HG03432 (cell line): ENCODE data around the gene BTG4.

Source experiments
- ATAC-seq: cut with Tn5 transposase; IDR thresholded peaks from one replicate; pipeline ENCODE4 v1.9.1; 2021; ENCODE audit warnings: mild to moderate bottlenecking, moderate library complexity; ENCODE audit not compliant: unreplicated experiment

BTG4 gene

DNA sequence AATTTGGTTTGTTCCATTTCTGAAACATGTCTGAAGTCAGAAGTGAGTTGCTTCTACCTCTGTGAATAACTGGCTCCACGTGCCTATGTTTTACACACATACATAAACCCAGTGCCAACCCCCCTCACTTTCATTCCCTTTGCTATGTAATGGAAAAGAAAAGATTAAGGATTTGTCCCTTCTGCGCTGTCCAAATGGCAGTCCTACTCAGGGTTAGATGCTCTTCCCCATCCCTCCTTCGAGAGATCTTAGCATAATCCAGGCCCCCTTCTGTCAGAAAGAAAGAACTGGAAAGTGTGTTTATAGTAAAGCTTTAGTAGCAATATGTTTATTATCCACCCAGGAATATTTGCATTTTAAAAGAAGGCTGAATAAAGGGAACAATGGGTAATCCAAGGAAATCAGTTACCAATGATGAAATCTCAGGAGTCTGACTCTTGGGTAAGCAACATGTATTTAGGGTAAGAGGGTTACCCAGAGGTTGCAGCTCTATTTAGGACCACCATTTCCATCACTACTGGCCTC lies 25.2 kb upstream of the BTG4 start:
- ATAC-seq: no peak

DNA sequence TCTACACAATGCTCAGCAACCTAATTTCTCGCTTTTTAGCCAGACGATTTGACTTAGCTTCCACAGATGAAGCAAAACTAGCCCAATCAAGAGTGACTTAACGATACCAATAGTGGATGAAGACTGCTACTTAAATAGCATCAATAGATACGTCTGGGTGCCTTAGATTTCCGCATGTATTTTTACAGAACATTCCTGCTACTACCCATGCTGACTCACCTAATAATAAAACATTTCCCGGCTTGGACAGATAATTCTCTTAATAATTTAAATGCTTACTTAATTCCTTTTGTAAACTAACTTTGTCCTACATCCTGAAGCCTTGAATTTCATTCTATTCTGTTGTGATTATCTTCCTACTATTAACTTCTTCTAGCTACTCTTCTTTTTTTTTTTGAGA lies 23.1 kb upstream of the BTG4 start:
- ATAC-seq: no peak

DNA sequence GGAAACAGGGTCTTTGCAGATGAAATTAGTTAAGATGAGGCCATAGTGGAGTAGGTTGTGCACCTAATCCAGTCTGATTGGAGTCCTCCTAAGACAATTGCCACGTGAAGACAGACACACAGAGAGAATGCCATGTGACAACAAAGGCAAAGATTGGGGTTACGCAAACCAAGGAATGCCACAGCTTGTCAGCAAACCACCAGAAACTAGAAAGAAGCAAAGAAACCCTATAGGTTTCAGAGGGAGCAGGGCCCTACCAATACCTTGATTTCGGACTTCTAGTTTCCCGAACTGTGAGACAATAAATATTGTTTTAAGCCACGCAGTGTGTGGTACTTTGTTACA lies 20.2 kb upstream of the BTG4 start:
- no peak for ATAC-seq

DNA sequence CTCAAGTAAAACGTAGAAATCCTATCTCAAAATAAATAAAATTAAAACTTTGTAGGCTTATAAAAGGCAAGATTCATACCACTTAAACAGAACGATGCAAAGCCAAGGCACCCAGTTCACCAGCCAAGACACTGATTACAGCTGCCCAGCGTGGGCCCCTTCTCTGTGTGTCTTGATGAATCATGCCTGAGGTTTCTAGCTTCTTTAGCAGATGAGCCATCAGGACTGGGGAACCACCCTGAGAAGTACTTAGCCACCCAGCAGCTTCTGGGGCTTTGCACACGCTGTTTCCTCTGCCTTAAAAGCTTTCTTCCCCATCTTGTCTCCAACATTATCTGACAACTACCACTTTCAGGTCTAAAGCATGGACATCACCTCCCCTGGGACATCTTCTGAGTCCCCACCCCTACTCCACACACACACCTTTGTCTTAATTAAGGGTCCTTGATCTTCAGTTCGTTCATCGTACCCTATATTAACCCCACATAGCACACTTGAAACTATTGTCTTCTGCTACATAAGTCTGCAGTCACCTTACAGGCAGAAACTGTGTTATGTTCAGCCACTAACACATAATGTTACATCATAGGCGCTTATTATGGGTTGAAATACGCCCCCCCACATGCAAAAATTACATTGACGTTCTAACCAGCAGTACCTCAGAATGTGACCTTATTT lies 19.6 kb upstream of the BTG4 start:
- peak; percentile 96 for ATAC-seq

DNA sequence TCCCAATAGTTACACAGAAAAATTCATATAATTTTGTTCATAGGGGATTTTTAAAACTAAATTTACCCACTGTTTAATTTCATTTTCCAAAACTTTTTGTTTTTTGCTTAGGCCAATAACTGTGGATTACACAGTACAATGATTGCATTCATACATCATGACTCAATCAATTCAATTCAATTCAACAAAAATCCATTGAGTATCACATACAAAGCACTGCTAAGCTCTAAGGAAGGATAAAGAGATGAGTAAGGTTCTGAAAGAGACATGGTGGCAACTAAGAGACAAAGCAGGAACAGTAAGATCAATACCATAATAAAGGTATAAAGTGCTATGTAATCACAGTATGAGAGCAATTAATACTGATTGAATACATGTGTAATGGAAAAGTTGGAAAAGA lies 18.9 kb upstream of the BTG4 start:
- ATAC-seq: no peak

DNA sequence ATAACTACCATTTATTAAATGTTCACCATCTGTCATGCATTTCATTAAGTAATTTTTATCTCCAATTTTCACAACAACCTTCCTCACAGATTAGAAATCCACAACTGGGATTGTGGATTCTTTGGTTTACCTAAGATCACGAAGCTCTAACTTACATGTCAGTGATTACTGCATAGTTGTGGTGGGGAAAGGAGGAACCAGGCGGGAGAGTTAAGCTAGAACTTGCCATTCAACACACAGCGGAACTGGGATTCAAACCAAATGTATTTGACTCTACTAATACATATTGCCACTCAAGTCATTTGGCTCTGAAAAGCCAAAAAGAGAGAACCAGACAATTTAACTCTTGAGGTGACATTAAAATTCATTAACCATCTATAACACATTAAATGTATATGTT lies 17.9 kb upstream of the BTG4 start:
- ATAC-seq: no peak

DNA sequence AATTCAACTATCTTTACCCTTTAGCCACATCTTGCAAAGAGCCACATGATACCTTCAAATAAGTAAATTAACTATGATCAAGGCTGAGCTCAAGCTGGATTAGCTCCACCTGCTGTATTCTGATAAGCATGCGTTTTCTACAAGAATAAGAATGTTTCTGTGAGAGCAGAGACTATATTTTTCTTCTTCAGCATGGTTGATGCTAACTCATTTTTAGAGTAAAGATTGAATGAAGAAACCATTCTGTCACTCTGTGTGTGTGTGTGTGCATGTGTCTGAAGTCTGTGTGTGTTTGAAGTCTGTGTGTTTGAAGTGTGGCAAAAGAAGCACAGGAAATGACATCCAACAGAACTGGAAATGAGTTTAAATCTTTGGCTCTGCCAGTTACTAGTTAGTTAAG lies 16.4 kb upstream of the BTG4 start:
- no peak for ATAC-seq

DNA sequence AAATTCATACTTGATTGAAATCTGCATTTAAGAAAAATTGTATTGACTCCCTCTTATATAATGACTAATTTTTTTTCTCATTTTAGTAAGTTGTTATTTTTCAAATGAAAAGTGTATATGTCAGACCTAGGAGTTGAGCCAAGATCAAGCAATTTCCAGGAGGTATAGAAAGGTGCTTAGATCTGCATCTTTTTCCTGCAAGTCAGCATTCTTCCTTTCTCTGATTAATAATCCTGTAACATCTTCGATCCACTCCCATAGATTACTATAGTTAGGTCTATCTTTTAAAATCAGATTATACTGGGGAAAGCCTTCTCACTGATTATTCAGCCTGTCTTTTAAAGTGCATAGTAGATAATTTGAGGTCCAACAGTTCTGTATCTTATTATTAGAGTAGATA lies 15.1 kb upstream of the BTG4 start:
- ATAC-seq: no peak

DNA sequence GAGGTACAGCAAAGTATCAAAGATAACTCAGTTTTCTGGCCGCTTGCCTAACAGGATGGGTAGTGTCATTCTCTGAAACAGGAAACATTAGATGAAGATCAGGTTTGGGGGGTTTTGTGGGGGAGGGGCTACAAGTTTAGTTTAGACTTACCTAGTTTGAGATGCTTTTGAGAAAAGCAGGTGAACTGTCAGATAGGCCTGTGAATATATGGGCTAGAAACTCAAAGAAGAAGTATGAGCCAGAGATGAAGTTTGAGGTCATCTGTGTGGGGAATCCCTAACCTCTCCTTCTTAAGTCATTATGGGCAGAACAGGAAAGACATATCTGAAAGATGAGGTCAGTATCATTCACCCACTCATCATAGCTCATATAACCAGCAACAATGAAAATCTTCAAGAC lies 14.3 kb upstream of the BTG4 start:
- peak; percentile 80 for ATAC-seq

DNA sequence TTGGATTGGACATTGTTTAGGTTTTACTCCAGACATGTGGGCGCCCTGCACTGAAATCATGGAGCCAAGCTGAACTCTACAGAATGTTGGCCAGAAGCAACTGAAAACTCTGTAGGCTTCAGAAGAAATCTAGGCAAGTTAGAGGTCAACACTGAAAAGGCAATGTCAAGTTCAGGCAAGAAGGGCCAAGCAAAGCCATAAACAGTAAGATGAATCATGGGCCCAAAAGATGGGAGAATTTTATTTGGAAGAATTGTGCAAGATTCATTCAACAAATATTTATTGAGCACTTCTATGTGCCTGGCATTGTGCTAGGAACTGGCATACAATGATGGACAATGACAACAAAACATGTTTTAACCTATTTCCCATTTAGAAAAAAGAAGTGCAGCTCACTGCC lies 13.3 kb upstream of the BTG4 start:
- no peak for ATAC-seq

DNA sequence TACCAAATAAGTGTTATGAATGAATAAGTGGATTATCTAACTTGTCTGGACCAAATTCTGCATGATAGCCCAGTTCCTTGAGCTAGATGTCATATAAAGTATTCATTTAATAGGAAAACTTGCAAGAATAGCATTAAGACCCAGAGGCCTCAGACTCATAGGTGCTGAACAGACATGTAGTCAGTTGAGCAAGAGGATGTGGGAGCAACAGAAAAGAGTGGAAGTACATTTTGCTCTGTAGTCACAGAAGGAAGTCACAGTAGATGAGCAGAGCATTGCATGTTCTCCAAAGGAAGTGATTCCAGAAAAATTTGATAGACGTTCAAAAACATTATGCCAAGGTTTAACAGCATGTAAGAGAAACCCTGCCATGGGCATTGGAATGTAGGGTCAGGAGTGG lies 11.9 kb upstream of the BTG4 start:
- ATAC-seq: no peak

DNA sequence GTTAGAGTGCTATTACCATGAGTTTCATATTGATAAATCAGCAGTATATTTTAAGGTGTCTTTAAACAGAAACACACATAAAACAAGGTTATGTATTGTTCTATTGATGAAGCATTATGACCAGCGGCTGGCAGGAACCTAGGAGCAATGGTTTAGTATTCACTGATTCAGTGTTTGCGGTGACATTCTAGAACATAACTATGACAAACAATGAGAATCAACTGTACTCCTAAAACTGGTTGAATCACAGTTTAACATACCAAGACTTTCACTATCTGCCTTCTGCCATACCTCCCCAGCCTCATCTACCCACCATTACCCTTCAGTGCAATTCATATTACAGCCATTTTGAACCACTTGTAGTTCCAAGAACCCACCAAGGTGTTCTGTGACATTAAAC lies 11.2 kb upstream of the BTG4 start:
- no peak for ATAC-seq

DNA sequence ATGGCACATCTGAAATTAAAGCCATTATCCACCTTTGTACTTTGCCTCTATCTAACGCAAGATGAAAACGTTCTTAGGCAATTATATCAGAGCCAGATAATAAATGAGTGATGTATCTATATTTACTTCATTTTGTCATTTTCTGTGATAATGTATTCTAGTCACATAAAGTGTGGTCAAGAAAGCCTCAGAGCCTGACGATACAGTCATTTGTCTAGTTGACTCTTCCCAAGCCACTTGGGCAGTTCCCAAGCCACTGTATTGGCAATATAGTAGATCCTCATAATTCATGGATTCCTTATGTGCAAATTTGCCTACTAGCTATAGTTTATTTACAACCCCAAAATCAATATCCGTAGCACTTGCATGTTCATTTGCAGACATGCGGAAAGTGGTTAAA lies 10.2 kb upstream of the BTG4 start:
- no peak for ATAC-seq

DNA sequence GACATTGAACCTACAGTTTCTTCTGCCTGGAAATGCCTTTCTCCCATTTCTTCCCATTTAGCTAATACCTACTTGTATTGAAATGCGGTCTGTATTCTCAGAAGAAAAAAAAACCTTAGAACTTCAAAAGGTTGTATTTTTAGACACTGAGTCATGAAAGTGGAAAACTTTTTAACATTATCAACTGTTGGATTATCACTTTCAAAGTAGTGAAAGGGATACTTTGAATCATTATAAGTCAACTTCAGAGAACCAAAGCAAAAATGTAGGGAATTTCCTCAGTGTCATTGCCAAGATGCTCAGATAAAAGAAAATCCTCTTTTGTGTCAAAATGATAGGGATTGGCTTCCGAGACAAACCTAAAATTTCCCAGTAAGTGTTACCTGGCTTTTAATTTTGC lies 8.9 kb upstream of the BTG4 start:
- no peak for ATAC-seq

DNA sequence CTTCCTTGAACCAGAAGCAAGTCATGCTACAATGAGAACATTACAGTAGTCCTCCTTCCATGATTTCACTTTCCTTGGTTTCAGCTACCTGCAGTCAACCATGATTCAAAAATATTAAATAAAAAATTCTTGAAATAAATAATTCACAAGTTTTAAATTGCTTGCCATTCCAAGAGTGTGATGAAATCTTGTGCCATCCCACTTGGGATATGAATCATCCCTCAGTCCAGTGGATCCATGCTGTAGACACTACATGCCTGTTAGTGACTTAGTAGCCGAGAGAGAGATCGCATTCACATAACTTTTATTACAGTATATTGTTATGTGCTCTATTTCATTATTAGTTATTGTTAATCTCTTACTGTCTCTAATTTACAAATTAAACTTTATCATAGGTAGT lies 8.4 kb upstream of the BTG4 start:
- no peak for ATAC-seq

DNA sequence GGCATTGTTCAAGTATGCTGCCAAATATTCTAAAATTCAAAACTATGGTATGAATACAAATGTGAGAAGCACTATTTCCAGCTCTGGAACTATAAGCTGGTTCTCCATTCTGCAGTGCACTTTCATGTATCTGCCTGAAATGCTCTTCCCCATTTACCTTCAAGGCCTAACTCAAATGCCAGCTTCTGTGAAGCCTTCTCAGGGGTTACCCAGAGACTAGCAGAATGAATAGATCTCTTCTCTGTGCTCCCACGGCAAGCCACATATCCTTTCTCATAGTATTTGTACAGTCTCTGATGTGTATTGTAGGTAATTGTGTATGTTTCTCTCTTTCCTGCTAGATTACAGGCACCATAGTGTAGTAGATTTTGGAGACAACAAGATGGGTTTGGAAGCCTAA lies 6.5 kb upstream of the BTG4 start:
- ATAC-seq: no peak

DNA sequence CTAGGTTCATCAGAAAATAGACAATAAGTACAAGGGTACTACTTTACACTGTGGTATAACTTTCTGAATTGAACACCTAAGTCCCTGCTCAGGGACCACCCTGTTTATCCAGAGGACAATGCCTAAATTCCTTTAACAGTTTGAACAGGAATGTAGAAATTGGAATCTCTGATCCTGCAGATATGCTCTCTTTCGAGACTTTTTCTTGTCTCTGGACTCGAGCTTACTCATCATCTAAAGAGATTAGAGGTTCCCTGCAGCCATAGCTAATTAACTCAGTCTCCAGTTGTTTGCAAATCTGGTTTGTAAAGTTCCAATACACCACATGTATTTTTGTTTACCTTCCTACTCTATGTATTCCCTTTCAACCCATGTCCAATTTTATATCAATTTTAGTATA lies 3.4 kb upstream of the BTG4 start:
- no peak for ATAC-seq

DNA sequence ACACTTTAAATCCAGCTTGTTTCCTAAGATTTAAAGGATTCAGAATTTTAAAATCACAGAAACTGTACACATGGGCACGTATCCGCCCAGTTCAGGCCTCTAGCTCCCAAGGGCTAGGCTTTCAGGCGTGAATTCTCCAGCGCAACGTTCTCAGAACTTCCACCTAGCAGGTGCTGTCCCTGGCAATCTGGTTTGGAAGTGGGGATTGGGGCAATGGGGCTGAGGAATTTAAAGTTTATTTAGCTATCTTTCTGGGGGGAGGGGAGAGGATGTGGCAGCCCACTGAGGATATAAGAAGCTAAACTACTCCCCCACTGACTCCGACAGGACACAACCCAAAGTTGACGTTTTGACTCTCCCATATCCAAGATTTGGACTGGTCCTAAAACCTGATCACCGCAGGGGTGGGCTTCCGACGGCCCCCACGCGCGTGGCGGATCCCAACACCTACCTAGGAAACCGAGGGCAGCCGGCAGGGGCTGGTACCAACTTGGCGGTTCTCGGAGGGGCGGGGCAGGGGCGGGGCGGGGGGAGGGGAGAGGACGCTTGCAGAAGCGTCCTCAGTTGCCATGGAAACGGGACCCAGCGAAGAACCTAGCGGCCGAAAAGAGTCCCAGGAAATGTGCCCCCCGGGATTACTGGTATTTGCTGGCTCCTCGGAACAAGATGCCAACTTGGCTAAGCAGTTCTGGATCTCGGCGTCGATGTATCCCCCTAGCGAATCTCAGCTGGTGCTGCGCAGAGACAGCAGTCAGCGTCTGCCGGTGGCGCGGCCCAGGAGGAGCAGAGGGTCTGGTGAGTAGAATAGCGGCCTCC lies 2.2 kb upstream of the BTG4 start, which contains the start of gene HOATZ:
Gene HOATZ, plus strand, starts transcription at position 563 of the 816 bp plus-strand sequence. Its CDS starts 7 bp downstream, at position 570.
- ATAC-seq: no peak

DNA sequence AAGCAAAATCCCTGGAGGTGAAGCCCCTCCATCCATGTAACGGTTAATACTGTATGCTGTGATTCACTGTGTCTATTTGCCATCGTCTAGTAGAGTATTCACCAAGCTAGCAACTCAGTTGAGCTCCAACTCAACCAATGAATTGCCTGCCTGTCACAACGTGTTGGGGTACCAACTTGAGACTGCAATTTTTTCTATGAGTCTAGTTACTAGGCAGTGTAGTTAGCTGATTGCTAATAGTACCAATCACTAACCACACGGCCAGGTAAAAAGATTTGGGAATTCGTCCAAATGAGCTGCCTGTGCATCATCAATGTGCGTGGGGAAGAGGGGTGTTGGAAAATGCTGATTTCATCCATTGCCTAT lies 1.0 kb upstream of the BTG4 start:
- ATAC-seq: peak; percentile 12

DNA sequence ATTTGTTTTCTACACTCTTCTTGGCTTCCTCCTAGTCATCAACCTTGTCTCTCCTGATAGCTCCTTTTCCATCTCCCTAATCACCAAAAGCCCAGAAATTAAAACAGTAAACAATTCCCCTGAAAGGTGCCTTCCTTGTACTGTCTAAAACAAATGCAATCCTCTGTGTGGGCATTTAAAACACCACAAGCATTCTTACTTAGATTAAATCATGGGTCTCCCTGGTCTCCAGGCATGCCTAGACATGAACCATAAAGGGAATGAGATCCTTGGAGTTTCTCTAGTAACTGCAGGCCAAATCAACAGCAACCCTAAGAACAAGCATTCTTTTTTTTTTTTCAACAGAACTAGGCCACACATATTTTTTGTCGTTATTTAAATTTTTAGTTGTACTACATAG lies 1.9 kb downstream of the BTG4 start:
- ATAC-seq: no peak

DNA sequence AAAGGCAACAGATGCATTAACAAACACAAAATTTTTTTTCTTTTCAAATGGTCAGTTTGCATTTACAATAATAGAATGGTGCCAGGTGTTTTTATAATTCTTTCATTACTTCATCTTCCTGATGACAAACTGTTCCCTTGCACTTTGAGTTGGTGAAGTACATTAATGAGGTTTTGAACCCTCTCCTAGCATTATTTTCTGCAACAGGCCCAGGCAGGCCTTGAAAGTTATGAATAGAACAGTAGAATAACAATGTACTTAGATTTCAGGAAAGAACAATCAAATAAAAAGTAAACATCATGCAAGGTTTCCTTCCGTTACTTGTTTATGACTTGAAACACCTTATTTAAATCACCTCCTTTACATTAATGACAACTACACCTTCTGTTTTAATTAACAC lies 9.6 kb downstream of the BTG4 start:
- ATAC-seq: no peak

DNA sequence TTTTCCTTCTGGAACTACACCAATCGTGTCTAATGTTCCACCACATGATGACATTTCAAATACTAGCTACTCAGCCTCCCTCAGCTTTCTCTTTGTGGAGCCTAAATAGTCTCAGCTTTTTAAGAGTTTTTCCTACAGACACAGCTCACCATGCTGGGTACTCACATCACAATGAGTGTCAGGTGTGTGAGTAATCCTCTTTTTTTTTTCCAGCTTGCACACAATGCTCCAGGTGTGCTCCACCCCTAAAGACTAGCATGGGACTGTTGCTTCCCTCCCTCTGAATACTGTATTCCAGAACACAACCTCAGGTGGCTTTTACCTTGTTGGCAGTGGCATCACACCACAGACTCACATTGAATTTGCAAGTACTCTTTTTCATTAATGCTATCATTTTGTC lies 11.7 kb downstream of the BTG4 start:
- no peak for ATAC-seq

DNA sequence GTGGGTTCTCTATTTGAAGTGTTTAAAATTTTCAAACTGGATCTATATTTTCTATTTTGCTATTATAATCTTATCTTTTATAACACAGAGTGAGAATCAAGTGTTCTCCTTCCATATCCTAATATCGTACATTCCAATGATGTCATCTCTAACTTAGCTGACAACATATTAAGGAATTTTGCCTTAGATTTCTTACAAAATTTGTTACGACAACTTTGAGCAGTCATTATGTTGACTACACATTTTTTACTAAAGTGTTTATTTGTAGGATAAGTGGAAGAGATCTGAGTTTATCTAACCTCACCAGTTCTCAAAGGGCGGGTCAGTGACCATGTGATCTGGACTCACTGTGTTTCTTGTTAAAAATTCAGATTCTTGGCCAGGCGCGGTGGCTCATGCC lies 12.7 kb downstream of the BTG4 start:
- no peak for ATAC-seq
